Lower lobe of right lung (tissue), 2 donors: ENCODE results near the gene PPP1R9A. TPM values are rescaled to one million over a fixed set of nuclear protein-coding genes. Genes with fewer than 3 reads are reported as not detected.

Source experiments
- ATAC-seq, 2 donors: fragments of 200-7000 bp; cut with Tn5 transposase; one replicate each; pipeline ENCODE4 v1.9.1; 2020 to 2022; ENCODE audit warnings: mild to moderate bottlenecking in 2 of 2, moderate library complexity in 2 of 2
- DNase-seq: peaks from one replicate; pipeline ENCODE4 v3.0.0-alpha.2; 2020
- H3K27ac ChIP-seq: fragments of 200-600 bp; one replicate; pipeline ENCODE4 v1.8.0; 2022
- H3K27me3 ChIP-seq: fragments of 200-600 bp; one replicate; pipeline ENCODE4 v1.8.0; 2022; ENCODE audit warnings: low read depth
- H3K36me3 ChIP-seq: fragments of 200-600 bp; one replicate; pipeline ENCODE4 v1.8.0; 2022; ENCODE audit warnings: mild to moderate bottlenecking
- H3K4me1 ChIP-seq: fragments of 200-600 bp; one replicate; pipeline ENCODE4 v1.8.0; 2022
- H3K4me3 ChIP-seq: fragments of 200-600 bp; one replicate; pipeline ENCODE4 v1.8.0; 2022; ENCODE audit warnings: mild to moderate bottlenecking
- H3K9me3 ChIP-seq: fragments of 200-600 bp; one replicate; pipeline ENCODE4 v1.8.0; 2022
- CTCF ChIP-seq: fragments of 200-600 bp; IDR thresholded peaks from one replicate; pipeline ENCODE4 v1.8.0; 2022; ENCODE audit warnings: antibody characterized with exemption, mild to moderate bottlenecking
- intact Hi-C: fragments of 100-400 bp; cut with DNase I; formaldehyde crosslinking; loops from one replicate; pipeline ENCODE4 v1.11.0; 2022
- total RNA-seq: library from RNA; stranded (reverse); fragmentation: NEBNext Ultra II Directional; extraction: Animal tissue kit (Norgen Biotek cat#: 25700); gene quantifications from one replicate; pipeline ENCODE4 v1.2.1, GENCODE V29; 2021
- donor health status: DM: no; HTN: yes; CAD: no; lungs with severe emphysema.

The PPP1R9A gene
- total RNA-seq, 1 donor from 2014 or later: 28.9 TPM

GRCh38 chr7:95035295-95035694 lies 127.9 kb downstream of the PPP1R9A start:
- Histone ChIP-seq H3K4me1 (no peaks in the 10 kb centered on the region), H3K36me3 (no peaks in the 10 kb centered on the region), H3K27me3 (no peaks in the 10 kb centered on the region), H3K9me3 (no peaks in the 10 kb centered on the region), H3K27ac (no peak overlapping the region), H3K4me3 (no peak overlapping the region)
- intact Hi-C loops: no loop called here
- TF ChIP-seq CTCF: no peak
- no peak for ATAC-seq
- no peak for DNase-seq

DNA sequence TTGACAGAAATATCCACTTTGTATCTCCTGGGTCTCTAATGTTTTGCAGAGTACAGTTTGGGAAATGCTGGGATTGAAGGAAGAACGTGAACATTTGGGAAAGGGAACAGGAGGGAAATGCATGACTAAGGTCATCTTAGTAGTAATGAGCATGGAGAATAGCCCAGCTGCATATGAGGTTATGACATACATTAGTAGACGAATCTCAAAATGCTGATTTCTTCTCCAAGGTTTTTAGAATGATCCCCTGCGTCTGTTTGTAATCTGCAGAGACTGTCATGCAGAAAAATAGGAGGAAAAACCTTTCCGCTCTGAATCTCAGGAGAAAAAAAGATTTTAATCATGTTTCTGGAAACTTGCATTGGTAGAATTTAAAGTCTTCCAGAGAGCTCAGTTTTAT lies 133.6 kb downstream of the PPP1R9A start:
- no peak for TF ChIP-seq CTCF
- Histone ChIP-seq H3K27ac (no peak overlapping the region), H3K36me3 (no peaks in the 10 kb centered on the region), H3K4me3 (no peak overlapping the region), H3K4me1 (no peaks in the 10 kb centered on the region), H3K9me3 (no peaks in the 10 kb centered on the region), H3K27me3 (no peaks in the 10 kb centered on the region)
- ATAC-seq: no peak
- intact Hi-C loops: no loop called here
- DNase-seq: no peak

GRCh38 chr7:95045236-95045923 lies 138.0 kb downstream of the PPP1R9A start:
- no peaks in the 10 kb centered on the region for H3K27me3 ChIP-seq
- no peak overlapping the region for H3K27ac ChIP-seq
- H3K4me1 ChIP-seq: no peaks in the 10 kb centered on the region
- TF ChIP-seq CTCF: peak; percentile 13
- no peaks in the 10 kb centered on the region for H3K9me3 ChIP-seq
- no peak overlapping the region for H3K4me3 ChIP-seq
- intact Hi-C loops: no loop called here
- ATAC-seq (peak; percentile 53 to 75), DNase-seq (no peak)
- no peaks in the 10 kb centered on the region for H3K36me3 ChIP-seq

DNA sequence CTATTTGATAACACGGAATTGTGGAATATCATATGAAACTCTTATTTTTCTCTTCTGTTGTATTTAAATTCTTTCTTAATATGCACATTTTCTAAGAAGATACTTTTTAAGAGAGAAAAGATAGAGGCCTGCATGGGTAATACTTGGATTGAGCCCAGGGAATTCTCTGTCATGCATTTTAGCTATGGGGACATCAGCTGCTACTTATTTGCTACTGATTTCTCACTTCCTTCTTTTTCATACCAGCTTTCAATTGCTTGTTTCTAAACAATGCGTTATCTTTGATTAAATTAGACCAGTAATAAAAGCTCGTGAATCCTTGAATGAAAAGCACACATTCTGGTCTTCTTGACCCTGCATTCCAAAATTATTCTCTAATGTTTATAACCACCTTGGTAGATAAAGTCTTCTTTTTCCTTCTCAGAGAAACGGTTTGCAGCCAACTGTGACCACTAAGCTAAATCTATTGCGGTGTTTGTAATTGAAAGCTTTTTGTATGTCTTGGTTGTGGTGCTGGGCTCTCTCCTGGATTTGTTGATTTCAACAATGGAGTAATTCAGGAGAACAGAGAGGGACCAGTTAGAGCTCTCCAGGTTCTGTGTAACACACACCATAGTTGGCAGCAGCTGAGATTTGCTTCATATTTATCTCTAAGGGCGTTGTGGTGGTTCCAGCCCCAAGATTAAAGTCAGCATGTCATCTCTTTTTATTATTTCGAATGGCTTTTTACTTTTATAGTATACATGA lies 139.3 kb downstream of the PPP1R9A start:
- intact Hi-C loops: no loop called here
- Histone ChIP-seq H3K4me1 (no peaks in the 10 kb centered on the region), H3K27ac (no peak overlapping the region), H3K27me3 (no peaks in the 10 kb centered on the region), H3K9me3 (no peaks in the 10 kb centered on the region), H3K4me3 (no peak overlapping the region), H3K36me3 (no peaks in the 10 kb centered on the region)
- ATAC-seq: no peak
- TF ChIP-seq CTCF: no peak
- DNase-seq: no peak

- Histone ChIP-seq H3K27ac (no peak overlapping the region), H3K4me3 (no peak overlapping the region), H3K36me3 (no peaks in the 10 kb centered on the region), H3K4me1 (no peaks in the 10 kb centered on the region), H3K9me3 (no peaks in the 10 kb centered on the region), H3K27me3 (no peaks in the 10 kb centered on the region)
- DNase-seq: no peak
- intact Hi-C loops: no loop called here
- no peak for ATAC-seq
- TF ChIP-seq CTCF: no peak
Measured at GRCh38 chr7:95047291-95047690, 139.9 kb downstream of the PPP1R9A start.
